Midbrain (tissue), 1 donor: Measurements from ENCODE around the gene SDK1.
"Not testable (repeated sequence)": the region's sequence is repeated elsewhere in the genome, so short reads cannot be mapped to it uniquely, and the experiment has no call there.

Experiments
- DNase-seq: peaks from one replicate; lab custom pipeline; 2025; lab: John Stamatoyannopoulos, UW

Gene SDK1

DNA sequence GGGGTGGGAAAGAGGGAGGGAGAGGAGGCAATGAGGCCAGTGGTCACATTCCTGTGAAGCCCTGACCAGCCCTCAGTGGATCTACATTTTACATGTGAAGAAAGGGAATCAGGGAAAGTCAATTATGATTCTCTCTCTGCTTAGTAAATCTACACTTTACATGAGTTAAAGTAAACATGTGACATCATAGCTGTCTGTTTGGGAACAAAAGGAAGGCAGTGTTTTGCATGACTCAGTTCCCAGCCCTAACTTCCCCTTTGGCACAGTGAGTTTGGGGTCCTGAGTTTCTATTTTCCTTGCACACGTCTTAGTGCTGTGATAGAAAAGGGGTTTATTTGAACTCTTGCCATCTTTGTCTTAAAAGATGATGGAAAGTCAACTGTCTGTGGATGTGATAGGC, 615.1 kb downstream of the SDK1 start:
- peak; percentile 17 for DNase-seq

- DNase-seq, result no peak
These were observed 616.4 kb downstream of the SDK1 start for GRCh38 chr7:3917436-3917835.

- DNase-seq, result no peak
These were observed 617.5 kb downstream of the SDK1 start for GRCh38 chr7:3918576-3918975.

- DNase-seq, result peak; percentile 49
These were observed 621.2 kb downstream of the SDK1 start for GRCh38 chr7:3922175-3922635.

DNA sequence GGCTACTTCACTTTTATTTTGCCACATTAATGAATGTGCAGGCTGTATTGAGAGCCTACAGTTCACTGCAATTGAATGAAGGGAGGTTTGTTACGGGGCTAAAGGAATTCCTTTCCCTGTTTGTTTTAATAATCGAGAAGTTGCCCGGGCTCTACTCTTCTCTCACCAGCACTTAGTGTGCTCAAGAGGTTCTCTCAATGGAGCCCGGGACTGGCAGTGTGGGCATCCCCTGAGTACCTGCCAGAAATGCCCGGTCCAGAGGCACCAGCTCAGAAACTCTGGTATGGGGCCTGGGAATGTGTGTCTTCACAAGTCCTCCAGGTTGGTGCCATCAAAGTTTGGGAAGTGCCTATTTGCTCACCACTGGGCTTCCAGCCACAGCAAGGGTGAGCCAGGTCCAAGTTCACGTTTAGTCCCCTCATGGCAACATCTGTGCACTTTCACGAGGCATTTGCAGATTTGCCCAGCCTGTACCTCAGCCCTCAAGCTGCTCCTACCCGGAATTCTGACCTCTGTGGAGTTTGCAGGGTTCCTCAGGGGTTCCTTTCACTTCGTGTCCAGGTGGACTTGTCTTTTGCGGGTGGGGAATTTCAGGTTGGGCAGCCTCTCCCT, 622.4 kb downstream of the SDK1 start:
- no peak for DNase-seq

DNA sequence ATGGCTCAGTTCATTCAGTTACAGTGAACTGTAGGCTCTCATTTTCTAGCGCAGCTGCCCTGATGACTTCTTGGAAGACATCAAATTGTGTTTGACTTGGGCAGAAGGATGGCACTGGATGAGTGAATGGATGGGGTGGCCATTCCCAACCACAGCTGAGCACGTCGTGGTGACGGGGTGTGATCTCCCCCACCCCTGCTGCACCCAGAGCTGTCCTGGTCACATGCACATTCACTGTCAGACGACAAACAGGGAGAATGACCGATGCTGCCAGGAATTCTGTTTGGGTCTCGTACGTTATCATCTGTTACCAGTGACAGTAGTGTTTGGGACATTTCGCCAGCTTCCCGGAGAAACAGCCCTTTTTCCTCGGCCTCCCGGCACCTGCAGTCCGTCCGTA, 623.2 kb downstream of the SDK1 start:
- DNase-seq, result no peak

GRCh38 chr7:3927446-3928110, 626.5 kb downstream of the SDK1 start:
- DNase-seq, result no peak

- no peak for DNase-seq
These were observed 627.9 kb downstream of the SDK1 start for GRCh38 chr7:3928727-3929515.

- no peak for DNase-seq
These were observed 630.8 kb downstream of the SDK1 start for GRCh38 chr7:3931843-3932242.

DNA sequence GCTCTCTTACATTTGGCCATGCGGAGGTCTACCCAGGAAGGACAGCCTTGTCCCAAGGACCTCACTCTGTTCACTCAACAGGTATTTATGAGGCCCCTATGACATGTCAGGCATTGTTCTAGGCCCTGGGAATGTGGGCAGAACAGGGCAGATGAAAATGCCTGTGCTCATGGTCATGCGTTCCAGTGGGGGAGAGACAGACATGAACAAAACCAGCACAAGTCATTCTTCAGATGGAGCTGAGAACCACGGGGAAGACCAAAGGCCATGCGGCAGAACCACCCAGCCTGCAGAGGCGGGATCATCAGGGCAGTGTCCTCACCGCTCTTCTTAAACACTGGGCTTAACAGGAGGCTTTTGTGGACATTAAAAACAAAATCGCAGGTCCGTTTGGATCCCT, 636.1 kb downstream of the SDK1 start:
- DNase-seq, result no peak

DNA sequence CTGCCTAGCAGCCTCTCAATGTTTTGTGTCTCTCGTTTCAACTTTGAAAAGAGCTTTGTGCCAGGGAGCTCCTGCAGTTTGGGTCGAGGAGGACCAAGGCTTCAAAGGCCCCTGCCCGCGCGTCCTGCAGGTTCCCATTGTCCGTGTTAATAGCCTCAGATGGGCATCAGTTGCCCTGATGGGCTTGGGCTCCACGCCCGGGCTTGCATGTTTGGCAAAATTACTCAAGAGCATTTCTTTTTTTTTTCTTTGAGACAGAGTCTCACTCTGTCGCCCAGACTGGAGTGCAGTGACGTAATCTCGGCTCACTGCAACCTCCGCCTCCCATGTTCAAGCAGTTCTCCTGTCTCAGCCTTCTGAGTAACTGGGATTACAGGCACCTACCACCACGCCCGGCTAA, 636.6 kb downstream of the SDK1 start:
- no peak for DNase-seq

GRCh38 chr7:3941706-3942105, 640.7 kb downstream of the SDK1 start:
- not testable (repeated sequence) for DNase-seq

GRCh38 chr7:3942276-3942675, 641.2 kb downstream of the SDK1 start:
- no peak for DNase-seq

- DNase-seq, result no peak
These were observed 642.0 kb downstream of the SDK1 start for GRCh38 chr7:3942816-3943745.

DNA sequence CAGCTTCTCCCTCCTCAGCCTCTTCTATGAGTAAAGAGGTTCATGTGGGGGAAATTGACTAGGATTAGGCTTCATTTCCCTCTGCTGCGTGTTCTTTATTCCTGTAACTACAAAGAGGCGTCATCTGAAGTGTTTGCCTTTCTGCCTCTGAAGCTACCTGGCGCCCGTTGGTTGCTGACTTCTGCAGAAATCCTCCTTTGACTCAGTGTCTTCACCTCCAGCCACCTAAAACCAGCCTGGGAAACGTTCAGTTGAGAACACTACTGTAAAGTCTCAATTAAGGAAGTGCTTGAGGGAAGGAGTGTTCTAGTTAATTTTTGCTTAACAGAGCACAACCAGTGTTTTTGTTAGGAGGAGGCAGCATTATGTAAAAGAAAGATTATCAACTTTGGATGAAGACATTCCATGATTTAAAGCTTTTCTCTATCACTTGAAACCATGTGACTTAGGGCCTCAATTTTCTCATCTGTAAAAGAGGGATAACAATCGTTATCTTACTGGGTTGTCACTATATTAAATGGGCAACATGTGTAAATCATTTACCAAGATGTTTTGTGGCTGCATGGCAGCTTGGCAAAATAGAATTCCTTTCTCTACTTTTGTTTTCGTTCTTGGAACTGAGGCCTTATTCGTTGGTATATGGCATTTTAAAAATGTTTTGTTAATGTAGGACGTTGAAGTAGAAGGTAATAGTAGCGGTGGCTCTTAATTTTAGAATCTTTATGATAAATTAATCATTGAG, 642.9 kb downstream of the SDK1 start:
- DNase-seq, result no peak

GRCh38 chr7:3949242-3949640, 648.2 kb downstream of the SDK1 start:
- no peak for DNase-seq

DNA sequence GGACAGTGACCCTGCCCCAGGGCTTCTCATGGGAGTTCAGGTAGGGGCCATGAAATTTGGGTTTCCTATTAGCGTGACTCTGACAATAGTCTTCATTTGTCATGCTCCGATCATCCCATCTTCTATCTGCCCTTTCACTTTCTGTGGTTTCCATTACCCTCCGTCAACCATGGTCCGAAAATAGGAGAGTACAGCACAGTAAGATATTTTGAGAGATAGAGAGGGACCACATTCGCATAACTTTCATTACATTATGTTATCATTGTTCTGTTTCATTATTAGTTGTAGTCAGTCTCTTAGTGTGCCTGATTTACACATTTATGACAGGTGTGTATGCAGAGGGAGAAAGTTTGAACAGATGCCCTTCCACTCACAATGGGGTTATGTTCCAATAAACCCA, 649.2 kb downstream of the SDK1 start:
- DNase-seq, result no peak

- no peak for DNase-seq
These were observed 650.4 kb downstream of the SDK1 start for GRCh38 chr7:3951316-3952055.

DNA sequence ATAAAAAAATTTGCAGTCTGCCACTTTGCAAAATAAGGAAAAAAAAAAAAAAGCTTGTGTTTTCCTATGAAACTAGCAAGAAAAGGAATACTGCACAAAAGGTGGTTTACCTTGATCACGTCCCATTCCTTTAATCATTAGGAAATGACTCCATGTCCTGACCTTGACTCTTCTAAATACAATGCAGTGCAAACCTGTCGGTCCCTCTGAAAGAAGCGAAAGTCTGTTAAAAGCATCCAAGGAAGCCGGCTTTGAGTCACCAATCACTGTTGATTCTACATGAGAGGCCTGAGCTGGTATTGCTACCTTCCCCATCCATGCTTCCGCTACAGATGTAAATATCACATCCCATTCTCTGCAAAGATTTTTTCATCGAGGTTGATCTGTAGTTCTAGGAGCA, 652.1 kb downstream of the SDK1 start:
- DNase-seq, result no peak

DNA sequence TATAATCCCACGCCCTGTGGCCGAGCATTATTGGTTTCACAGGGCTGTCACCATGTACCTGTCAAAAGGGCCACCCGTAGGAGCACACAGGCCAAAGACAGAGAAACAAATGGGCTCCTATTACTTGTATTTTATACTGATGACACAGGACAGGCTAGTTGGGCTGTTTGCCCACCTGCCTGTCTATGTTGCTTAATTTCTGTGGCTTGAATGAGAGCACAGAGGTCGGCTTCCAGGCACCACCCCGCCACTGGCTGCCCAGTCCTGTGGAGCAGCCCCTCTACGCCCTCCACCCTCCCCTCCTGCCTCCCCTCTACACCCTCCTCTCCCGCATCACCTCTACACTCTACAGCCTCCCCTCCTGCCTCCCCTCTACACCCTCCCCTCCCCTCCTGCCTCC, 652.9 kb downstream of the SDK1 start:
- no peak for DNase-seq

DNA sequence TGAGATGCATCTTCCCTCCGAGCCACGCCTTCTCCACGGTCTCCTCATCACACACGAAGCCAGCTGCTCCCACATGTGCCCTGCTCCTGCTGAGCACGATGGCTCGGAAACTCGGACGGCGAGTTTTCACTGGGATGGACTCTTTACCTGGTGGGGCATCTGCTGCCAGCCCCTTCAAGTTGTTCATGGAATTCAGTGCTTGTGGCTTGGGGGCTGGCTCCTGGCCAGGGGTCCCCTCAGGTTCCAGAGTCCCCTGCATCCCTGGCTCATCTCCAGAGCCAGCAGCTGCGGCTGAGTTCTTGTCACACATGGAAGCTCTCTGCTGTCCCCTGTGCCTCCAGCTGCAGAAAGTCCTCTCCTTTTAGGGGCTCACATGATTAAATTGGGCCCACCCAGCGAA, 654.0 kb downstream of the SDK1 start:
- DNase-seq, result no peak
